ENCODE data around the gene PDE11A.

PDE11A gene

GRCh38 chr2:177724398-177725287 lies 347.9 kb downstream of the PDE11A start:
- DNase-seq (ENCODE audit: low spot score): peak; percentile 70

DNA sequence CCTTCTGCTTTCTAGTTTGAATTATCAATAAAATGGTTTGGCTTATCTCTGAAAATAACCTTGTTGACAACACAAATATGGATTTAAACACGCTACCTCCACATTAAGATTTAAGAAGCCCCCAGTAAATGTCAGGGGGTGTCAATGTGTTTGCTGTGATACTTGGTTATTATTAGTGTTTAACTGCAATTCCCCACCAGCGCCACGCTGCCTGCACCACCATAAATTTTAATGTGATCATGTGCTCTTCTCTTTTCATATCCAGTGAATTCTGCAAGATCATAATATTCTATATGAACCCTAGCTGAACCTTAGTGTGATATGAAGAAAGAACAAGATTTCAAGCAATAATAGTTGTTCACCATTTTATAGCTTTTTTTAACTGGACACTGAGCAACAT lies 349.3 kb downstream of the PDE11A start:
- DNase-seq (ENCODE audit: low spot score): no peak

- no peak for DNase-seq (ENCODE audit: low spot score)
These were observed 350.6 kb downstream of the PDE11A start for GRCh38 chr2:177721818-177722567.

DNA sequence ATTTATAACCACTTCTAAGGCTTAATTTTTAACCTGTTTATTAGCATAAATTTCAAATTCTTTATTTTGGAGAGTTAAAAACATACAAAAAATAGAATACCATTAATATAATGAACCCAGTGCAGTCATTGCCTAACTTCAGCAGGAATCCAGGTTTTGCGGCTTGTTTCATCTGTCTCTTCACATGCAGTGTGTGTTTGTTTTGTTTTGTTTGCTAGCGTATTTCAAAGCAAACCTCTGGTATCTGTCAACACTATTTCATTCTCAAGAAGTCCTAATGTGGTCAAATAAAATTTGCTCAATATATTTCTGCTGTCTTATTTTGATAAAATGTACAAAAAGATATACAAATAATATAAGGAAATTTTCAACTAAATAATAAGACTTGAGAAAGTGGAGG lies 351.5 kb downstream of the PDE11A start:
- DNase-seq (ENCODE audit: low spot score): no peak

DNA sequence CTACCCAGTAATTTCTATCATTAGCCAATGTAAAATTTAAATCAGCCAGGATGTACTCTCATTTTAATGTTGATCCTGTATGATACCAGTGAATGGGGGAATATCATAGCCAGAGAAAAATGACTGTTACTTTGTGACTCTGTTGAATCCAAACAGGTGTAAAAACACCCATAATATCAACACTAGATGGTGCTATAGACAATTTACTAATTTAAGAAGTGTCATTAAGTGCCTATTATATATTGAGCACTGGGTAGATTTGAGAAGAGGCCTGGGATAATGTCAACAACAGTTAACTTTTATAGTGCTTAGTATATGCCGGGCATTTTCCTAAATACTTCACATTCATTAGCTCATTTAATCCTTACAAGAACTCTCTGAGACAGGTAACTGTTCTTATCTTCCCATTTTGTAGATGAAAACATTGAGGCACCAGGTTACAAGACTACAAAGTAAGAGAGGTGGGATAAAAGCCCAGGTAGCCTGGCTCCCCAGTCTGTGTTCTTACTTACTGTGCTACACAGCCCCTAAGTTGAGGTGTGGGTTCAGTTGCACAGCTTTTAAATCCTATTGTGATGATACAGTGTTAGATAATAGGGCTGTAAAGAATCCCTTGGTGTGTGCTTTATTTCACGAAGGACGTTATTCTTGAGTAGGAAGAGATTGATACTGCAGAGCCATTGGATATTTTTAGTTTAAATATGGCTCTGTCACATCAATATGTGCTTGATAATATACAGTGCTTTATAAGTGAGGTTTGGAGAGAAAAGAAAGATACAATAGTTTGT lies 354.6 kb downstream of the PDE11A start:
- no peak for DNase-seq (ENCODE audit: low spot score)

DNA sequence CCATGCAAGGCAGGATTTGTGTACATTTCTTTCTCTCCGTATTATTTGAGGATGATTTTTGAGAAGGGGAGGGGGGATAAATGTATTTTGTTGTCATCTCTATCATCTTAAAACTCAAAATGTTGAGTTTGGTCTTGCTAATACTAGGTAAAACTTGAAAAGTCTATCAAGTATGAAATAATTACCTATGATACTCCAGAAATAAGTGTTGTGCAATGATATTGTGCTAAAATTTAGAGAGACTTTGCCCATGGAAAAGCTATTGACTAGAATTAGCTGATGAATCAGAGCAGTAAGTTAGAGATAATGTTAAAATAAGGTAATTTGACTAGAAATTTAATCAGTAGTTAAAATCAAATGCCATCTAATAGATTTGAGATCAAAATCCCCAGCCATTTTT lies 356.1 kb downstream of the PDE11A start:
- DNase-seq (ENCODE audit: low spot score): no peak

DNA sequence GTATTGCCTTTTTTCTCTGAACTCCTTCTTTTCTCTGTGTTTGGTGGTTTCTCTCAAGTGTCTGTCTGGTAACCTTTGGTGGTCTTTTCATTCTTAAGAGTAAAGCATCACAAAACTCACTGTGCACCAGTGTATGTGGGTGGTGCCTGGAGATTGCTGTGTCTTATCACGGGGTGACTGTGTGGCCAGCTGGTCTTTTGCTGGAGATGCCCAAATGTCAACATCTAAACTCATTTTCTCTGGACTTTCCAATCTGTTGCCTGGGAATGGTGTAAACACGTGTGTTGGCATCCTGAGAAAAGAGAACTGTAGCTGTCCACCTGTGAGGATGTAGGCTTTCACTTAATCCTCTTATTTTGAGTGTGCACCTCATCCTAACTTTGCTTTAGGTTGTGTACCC lies 356.8 kb downstream of the PDE11A start:
- no peak for DNase-seq (ENCODE audit: low spot score)

DNA sequence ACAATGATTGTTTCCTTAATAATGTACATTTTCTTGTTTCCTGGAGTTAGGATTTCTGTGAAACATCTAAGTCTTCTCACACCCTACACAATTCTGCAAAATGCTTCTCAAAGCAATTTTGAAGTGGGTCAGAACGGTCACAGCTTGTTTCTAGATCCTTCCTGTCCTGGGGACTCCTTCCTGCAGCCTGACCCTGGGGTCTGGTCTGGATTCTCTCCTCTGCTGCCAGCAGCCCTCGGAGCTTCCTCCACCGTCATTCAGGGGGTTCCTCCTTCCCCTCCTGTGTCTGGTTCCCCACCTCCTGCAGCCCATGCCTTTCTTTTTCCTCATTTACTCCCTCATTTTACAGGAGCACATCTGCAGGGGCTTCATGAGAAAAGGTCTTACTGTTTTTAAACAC lies 357.9 kb downstream of the PDE11A start:
- no peak for DNase-seq (ENCODE audit: low spot score)

- DNase-seq (ENCODE audit: low spot score): no peak
These were observed 360.1 kb downstream of the PDE11A start for GRCh38 chr2:177712462-177712861.

DNA sequence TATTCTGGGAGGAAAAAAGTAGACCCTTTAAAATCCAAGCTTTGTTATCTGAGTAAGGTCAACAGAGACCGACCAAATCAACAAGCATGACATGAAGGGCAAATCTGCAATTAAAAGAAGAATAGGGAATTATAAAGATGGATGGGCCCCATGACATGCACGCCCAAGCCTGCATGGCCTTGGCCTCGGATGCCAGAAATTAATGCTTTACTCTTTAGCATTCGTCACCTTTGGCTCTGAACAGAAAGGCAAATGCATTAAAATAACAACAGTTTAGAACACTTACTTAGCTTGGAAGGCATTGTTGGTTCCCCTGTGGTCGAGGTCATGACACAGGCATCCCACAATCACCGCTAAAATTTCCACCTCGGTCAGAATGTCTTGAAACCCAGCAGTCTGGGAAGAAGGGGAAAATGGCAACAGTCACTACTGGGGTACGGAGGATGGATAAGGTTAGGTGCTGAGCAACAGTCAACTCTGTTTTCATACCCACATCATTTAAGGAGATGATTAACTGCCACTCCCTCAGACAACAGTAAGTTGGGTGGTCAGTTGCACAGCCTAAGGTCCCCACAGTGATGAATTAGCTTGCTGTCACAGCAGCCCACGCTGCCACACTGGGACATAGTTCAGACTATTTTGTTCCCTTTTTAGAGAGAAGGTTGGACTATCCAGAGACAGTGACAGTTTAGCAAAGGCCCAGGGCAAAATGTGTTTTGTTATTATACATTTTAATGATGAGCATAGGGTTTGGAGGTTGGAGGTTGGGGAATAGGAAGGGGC lies 360.9 kb downstream of the PDE11A start:
- DNase-seq (ENCODE audit: low spot score): no peak

GRCh38 chr2:177710889-177711288 lies 361.7 kb downstream of the PDE11A start:
- no peak for DNase-seq (ENCODE audit: low spot score)

DNA sequence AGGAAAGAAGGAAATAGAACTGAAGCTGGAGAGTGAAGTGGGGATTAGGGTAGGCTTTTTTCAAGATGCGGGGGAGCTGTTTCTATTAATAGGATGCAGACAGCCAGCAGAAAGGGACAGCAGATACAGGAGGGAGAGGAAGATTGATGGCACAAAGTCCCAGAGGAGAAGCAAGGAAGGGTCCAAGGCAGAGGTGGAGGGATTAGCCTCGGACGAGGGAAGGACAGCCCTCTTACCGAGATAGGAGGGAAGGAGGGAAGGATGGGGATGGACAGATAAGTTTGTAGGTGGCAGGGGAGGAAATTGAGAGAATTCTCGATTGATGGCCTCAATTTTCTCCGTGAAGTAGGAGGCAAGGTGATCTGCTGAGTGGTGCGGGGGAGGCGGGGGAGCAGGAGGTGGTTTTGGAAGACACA lies 362.6 kb downstream of the PDE11A start:
- no peak for DNase-seq (ENCODE audit: low spot score)

DNA sequence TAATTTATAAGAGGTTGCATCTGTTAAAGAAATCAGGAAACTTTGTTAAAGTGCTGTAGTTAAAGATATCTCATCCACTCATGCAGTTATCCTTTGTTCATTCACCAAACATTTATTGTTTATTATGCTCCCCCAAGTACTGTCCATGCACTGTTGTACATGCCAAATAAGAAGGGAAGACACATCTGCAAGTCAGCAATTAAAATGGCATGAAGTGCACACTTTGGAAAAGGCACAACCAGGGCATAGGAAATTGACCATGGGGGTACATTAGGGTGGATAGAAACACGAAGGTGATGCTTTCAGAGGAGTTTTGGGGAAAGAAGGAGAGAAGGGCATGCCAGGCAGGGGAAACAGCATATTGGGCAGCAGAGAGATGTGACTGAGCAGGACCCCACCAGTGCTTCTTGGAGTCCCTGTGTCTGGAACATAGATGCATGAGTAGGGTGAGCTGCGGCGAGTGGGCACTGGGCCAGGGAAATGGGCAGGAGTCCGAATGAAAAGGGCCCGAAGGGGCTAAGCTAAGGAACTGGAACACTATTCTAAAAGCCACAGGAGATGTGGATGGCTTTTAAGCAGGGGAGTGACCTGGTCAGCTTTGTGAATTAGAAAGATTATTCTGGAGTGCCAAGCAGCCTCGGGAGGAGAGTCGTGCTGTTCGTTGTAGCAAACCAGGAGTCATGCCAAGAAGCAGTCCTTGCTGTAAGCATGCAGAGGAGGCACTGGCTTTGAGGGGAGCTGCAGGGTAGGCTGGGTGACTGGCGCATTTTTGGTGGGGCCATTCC lies 363.7 kb downstream of the PDE11A start:
- no peak for DNase-seq (ENCODE audit: low spot score)

GRCh38 chr2:177708106-177708505 lies 364.5 kb downstream of the PDE11A start:
- no peak for DNase-seq (ENCODE audit: low spot score)

DNA sequence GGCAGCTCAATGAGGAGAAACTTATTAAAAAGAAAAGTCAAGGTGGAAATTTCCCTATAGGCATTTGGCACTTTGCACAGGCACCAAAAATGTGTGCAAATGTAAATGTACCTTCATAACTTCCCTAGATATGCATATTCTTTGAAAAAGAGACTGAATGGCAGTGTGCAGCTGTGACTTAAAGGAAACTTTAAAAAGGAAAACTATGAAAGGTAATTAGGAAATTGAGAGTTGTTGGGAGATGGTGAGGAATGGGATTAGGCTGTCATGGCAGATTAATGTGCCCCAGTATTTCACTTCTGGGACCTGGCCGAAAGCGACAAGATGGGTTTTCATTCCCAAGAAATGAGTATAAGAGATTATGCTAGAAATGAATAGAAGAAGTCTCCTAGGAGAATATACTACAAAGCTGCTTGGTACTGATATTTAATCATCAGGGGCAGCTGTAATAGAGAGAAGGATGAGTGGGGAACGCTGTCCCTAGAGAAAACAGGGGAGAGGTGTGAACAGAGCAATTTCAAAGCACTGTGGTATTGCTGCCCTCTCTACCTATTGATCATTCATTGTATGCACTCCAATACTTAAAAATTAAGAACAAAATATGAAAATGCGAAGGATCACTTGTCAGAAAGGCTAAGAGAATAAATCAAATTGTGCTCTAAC lies 366.9 kb downstream of the PDE11A start:
- no peak for DNase-seq (ENCODE audit: low spot score)

DNA sequence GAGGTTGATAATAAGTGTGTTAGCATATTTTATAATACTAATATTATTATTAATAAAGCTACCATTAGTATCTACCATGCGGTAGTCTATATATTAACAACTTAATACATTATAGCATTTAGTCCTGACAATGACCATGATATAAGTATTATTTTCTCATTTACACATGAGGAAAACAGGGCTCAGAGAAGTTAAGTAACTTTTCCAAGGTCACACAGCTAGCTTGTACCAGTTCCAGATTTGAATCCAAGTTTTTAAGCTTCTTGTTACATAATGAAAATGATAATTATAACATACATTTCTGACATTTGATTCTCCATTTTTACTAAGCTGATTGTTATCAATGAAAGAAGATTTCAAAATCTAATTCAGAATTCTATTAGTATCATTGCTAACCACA lies 369.4 kb downstream of the PDE11A start:
- DNase-seq (ENCODE audit: low spot score): no peak

- DNase-seq (ENCODE audit: low spot score): no peak
These were observed 374.3 kb downstream of the PDE11A start for GRCh38 chr2:177698281-177698680.

- DNase-seq (ENCODE audit: low spot score): no peak
These were observed 378.2 kb downstream of the PDE11A start for GRCh38 chr2:177694348-177694747.

GRCh38 chr2:177693658-177694339 lies 378.8 kb downstream of the PDE11A start:
- DNase-seq (ENCODE audit: low spot score): no peak

DNA sequence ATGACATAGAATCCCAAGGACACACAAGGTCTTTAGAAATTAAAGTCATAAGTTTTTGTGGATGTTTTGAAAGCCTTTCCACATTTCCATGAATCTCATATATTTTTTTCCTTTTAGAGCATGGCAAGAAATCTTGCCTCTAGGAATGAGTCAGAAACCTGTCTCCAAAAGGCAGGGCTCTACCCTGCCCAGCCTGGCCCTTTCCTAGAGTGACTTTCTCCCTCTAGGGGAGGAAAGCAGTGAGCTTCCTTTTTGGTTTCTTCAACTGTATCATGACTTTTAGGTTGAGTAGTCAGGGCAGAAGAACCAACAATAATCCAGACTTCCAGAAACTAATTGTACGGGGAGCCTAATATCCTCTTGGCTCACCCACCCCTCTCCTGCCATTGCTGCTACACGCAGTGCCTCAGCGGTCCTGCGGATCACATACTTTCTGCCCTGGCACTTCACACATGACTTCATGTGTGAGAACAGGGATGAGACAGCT lies 379.8 kb downstream of the PDE11A start:
- no peak for DNase-seq (ENCODE audit: low spot score)
